H9 (cell line): Measurements from ENCODE around the gene RAPGEF3. TPM values are rescaled to one million over a fixed set of nuclear protein-coding genes. Genes with fewer than 3 reads are reported as not detected.

Experiments
- DNase-seq: peaks from one replicate; pipeline ENCODE4 v3.0.0-alpha.2; 2017
- H2AFZ ChIP-seq: one replicate; pipeline ENCODE4 v1.6.1; 2013; ENCODE audit warnings: mild to moderate bottlenecking, low read length, control low read depth, moderate library complexity
- H2AK5ac ChIP-seq: 2 replicates; pipeline ENCODE4 v1.6.1; 2013; ENCODE audit warnings: low read length, control low read depth, mixed read lengths; ENCODE audit not compliant: insufficient read length
- H2BK120ac ChIP-seq: one replicate; pipeline ENCODE4 v1.6.1; 2013; ENCODE audit warnings: low read depth, mild to moderate bottlenecking, low read length, control low read depth, inconsistent platforms; ENCODE audit not compliant: poor library complexity, severe bottlenecking
- H2BK12ac ChIP-seq: 2 replicates; pipeline ENCODE4 v1.6.1; 2013; ENCODE audit warnings: low read length, control low read depth, mixed read lengths, low read depth; ENCODE audit not compliant: insufficient read length
- H2BK15ac ChIP-seq: 2 replicates; pipeline ENCODE4 v1.6.1; 2013; ENCODE audit warnings: low read depth, low read length, control low read depth
- H2BK20ac ChIP-seq: one replicate; pipeline ENCODE4 v1.6.1; 2013; ENCODE audit warnings: low read depth, mild to moderate bottlenecking, low read length, control low read depth, inconsistent platforms; ENCODE audit not compliant: poor library complexity, severe bottlenecking
- H2BK5ac ChIP-seq: 2 replicates; pipeline ENCODE4 v1.6.1; 2013; ENCODE audit warnings: low read length, control low read depth, mixed read lengths; ENCODE audit not compliant: insufficient read length
- H3K14ac ChIP-seq: 2 replicates; pipeline ENCODE4 v1.6.1; 2013; ENCODE audit warnings: low read length, control low read depth; ENCODE audit not compliant: insufficient read depth
- H3K18ac ChIP-seq: 2 replicates; pipeline ENCODE4 v1.6.1; 2013; ENCODE audit warnings: low read depth, mild to moderate bottlenecking, mixed read lengths, low read length, control low read depth; ENCODE audit not compliant: insufficient read length
- H3K23ac ChIP-seq: 2 replicates; pipeline ENCODE4 v1.6.1; 2013; ENCODE audit warnings: low read length, control low read depth, mixed read lengths, low read depth; ENCODE audit not compliant: insufficient read length
- H3K23me2 ChIP-seq: 2 replicates; pipeline ENCODE4 v1.6.1; 2013; ENCODE audit warnings: low read depth, mild to moderate bottlenecking, mixed read lengths, low read length, control low read depth; ENCODE audit not compliant: insufficient read length, poor library complexity, severe bottlenecking
- H3K27ac ChIP-seq: 2 replicates; pipeline ENCODE4 v1.5.1; 2013; ENCODE audit warnings: low read length, control low read depth, mixed read lengths, low read depth; ENCODE audit not compliant: insufficient read length
- H3K27me3 ChIP-seq: 2 replicates; pipeline ENCODE4 v1.6.1; 2013; ENCODE audit warnings: low read length, control low read depth, inconsistent platforms; ENCODE audit not compliant: insufficient read depth
- H3K4ac ChIP-seq: 2 replicates; pipeline ENCODE4 v1.6.1; 2013; ENCODE audit warnings: low read depth, mild to moderate bottlenecking, control low read depth, inconsistent platforms, low read length, moderate library complexity
- H3K4me1 ChIP-seq: 2 replicates; pipeline ENCODE4 v1.6.1; 2013; ENCODE audit warnings: low read length, control low read depth, inconsistent platforms; ENCODE audit not compliant: insufficient read depth
- H3K4me2 ChIP-seq: 2 replicates; pipeline ENCODE4 v1.6.1; 2013; ENCODE audit warnings: low read length, control low read depth, mixed read lengths; ENCODE audit not compliant: insufficient read length, insufficient read depth
- H3K56ac ChIP-seq: 2 replicates; pipeline ENCODE4 v1.6.1; 2013; ENCODE audit warnings: low read depth, mild to moderate bottlenecking, mixed read lengths, low read length, control low read depth; ENCODE audit not compliant: insufficient read length
- H3K79me1 ChIP-seq: 2 replicates; pipeline ENCODE4 v1.6.1; 2013; ENCODE audit warnings: low read depth, mild to moderate bottlenecking, moderate library complexity, low read length, control low read depth, inconsistent platforms; ENCODE audit not compliant: insufficient read depth, poor library complexity, severe bottlenecking
- H3K79me2 ChIP-seq: 2 replicates; pipeline ENCODE4 v1.6.1; 2013; ENCODE audit warnings: low read length, control low read depth, inconsistent platforms; ENCODE audit not compliant: insufficient read depth
- H3K9ac ChIP-seq: 2 replicates; pipeline ENCODE4 v1.6.1; 2013; ENCODE audit warnings: low read length, control low read depth, mixed read lengths; ENCODE audit not compliant: insufficient read length; ENCODE audit errors: extremely low read depth
- H3K9me3 ChIP-seq: one replicate; pipeline ENCODE4 v1.6.1; 2013; ENCODE audit warnings: low read depth, low read length, inconsistent platforms; ENCODE audit not compliant: control insufficient read depth
- H3T11ph ChIP-seq: one replicate; pipeline ENCODE4 v1.6.1; 2013; ENCODE audit warnings: mild to moderate bottlenecking, low read length, control low read depth, inconsistent platforms
- H4K20me1 ChIP-seq: one replicate; pipeline ENCODE4 v1.6.1; 2013; ENCODE audit not compliant: control insufficient read depth, insufficient read length, insufficient read depth
- H4K5ac ChIP-seq: 2 replicates; pipeline ENCODE4 v1.6.1; 2013; ENCODE audit warnings: low read depth, mild to moderate bottlenecking, mixed read lengths, low read length, control low read depth; ENCODE audit not compliant: insufficient read length
- H4K8ac ChIP-seq: replicated peaks from 2 replicates; pipeline ENCODE4 v1.6.1; 2013; ENCODE audit warnings: low read length, control low read depth, mixed read lengths, low read depth; ENCODE audit not compliant: insufficient read length
- H4K91ac ChIP-seq: 2 replicates; pipeline ENCODE4 v1.6.1; 2013; ENCODE audit warnings: low read depth, mild to moderate bottlenecking, moderate library complexity, mixed read lengths, low read length, control low read depth; ENCODE audit not compliant: insufficient read length
- H3K27ac Mint-ChIP-seq, 3 experiments: 2 replicates in 2 of 3; 3 replicates in 1 of 3; pipeline ENCODE4 v1.8.0; 2020 to 2021; ENCODE audit warnings: mixed read lengths in 3 of 3, mild to moderate bottlenecking in 1 of 3, moderate library complexity in 1 of 3
- H3K27me3 Mint-ChIP-seq: 2 replicates; pipeline ENCODE4 v1.8.0; 2021; ENCODE audit warnings: low read depth, mild to moderate bottlenecking, moderate library complexity, mixed read lengths
- H3K36me3 Mint-ChIP-seq, 3 experiments: 2 replicates in 2 of 3; 3 replicates in 1 of 3; pipeline ENCODE4 v1.8.0; 2020 to 2021; ENCODE audit warnings: low read depth in 3 of 3, mixed read lengths in 3 of 3; ENCODE audit not compliant: insufficient read depth in 1 of 3
- H3K4me1 Mint-ChIP-seq, 2 experiments: 2 replicates each; pipeline ENCODE4 v1.8.0; 2020; ENCODE audit warnings: mixed read lengths in 2 of 2
- H3K4me3 Mint-ChIP-seq, 2 experiments: 2 replicates in 1 of 2; 3 replicates in 1 of 2; pipeline ENCODE4 v1.8.0; 2020 to 2021; ENCODE audit warnings: mild to moderate bottlenecking in 2 of 2, mixed read lengths in 2 of 2, moderate library complexity in 1 of 2
- H3K9me3 Mint-ChIP-seq, 2 experiments: 2 replicates in 1 of 2; 3 replicates in 1 of 2; pipeline ENCODE4 v1.8.0; 2020; ENCODE audit warnings: mild to moderate bottlenecking in 2 of 2, mixed read lengths in 2 of 2, moderate library complexity in 1 of 2
- CTCF ChIP-seq: fragments of 200-600 bp; sonication (generic); conservative IDR thresholded peaks from 3 replicates; pipeline ENCODE4 v1.8.0; 2021; ENCODE audit warnings: antibody characterized with exemption, mild to moderate bottlenecking
- WGBS: extraction: QIAGEN DNeasy Blood & Tissue Kit; methylation state at CpG from one replicate; pipeline ENCODE4 v1.1.7; 2013; ENCODE audit warnings: missing lambda C conversion rate, low lambda C conversion rate, mixed read lengths; ENCODE audit not compliant: insufficient read length; ENCODE audit errors: extremely low coverage; 5-methylcytosine and 5-hydroxymethylcytosine counted together
- total RNA-seq: library from RNA; stranded (reverse); gene quantifications from 2 replicates; pipeline ENCODE4 v1.2.1, GENCODE V29; 2021

RAPGEF3 gene
- total RNA-seq, 1 experiment from 2014 or later: 7.4 TPM

GRCh38 chr12:47750916-47751470 is 7.7 kb downstream of the RAPGEF3 start:
- Histone ChIP-seq H4K91ac (no peak overlapping the region), H3K18ac (no peak overlapping the region), H4K20me1 (no peaks in the 10 kb centered on the region), H3K79me2 (no peaks in the 10 kb centered on the region), H3K23me2 (no peaks in the 10 kb centered on the region), H4K5ac (no peak overlapping the region), H2BK5ac (no peak overlapping the region), H3K9ac (no peak overlapping the region), H2BK120ac (no peak overlapping the region), H3K4me1 (peaks cover 19% of the 10 kb centered on the region), H3K14ac (no peak overlapping the region), H2AFZ (no peak overlapping the region), H3K4ac (no peak overlapping the region), H3K56ac (no peak overlapping the region), H3K27ac (no peak overlapping the region), H3K27me3 (no peaks in the 10 kb centered on the region), H3K79me1 (no peaks in the 10 kb centered on the region), H2BK20ac (no peak overlapping the region), H4K8ac (no peak overlapping the region), H3K23ac (no peak overlapping the region), H2AK5ac (no peak overlapping the region), H3K9me3 (no peaks in the 10 kb centered on the region), H2BK12ac (no peak overlapping the region), H2BK15ac (no peak overlapping the region), H3K4me2 (no peak overlapping the region), H3T11ph (no peak overlapping the region)
- no CpG with 5 or more reads among the region's 19 CpGs for WGBS
- peak overlapping the region in 1 of 3 experiments; percentile 77; a peak in 1 of 7 replicates for H3K27ac Mint-ChIP-seq
- DNase-seq: no peak
- peaks cover 0 to 10% (median 2%) of the 10 kb centered on the region in 3 experiments; a peak in 3 of 7 replicates for H3K36me3 Mint-ChIP-seq
- no peaks in the 10 kb centered on the region for H3K9me3 Mint-ChIP-seq
- peaks cover 16 to 19% of the 10 kb centered on the region in 2 experiments for H3K4me1 Mint-ChIP-seq
- TF ChIP-seq CTCF: no peak
- H3K27me3 Mint-ChIP-seq: no peaks in the 10 kb centered on the region
- no peak overlapping the region for H3K4me3 Mint-ChIP-seq
